HepG2 (cell line): Measurements from ENCODE around the gene FCMR. TPM values are rescaled to one million over a fixed set of nuclear protein-coding genes. Genes with fewer than 3 reads are reported as not detected.

Source experiments
- ATAC-seq: fragments of 200-7000 bp; cut with Tn5 transposase; 3 replicates; pipeline ENCODE4 v1.9.1; 2020; ENCODE audit warnings: mild to moderate bottlenecking, moderate library complexity
- BruUV-seq: library from RNA; stranded (reverse); fragments of 400-500 nt; replicated peaks from 2 replicates; lab custom pipeline; 2021; lab: Mats Ljungman, UMichigan
- CTCF ChIA-PET: fragments of 300-600 bp; formaldehyde crosslinking; extraction: SDS; loops from one replicate; lab custom pipeline; 2021; ENCODE audit warnings: low total read pairs, inconsistent platforms, low intra/inter-chr PET ratio; lab: Yijun Ruan, JAX
- POLR2A ChIA-PET: fragments of 350-600 bp; sonication (Branson Sonifier 250); formaldehyde crosslinking; loops from one replicate; lab custom pipeline; 2020; ENCODE audit warnings: antibody characterized with exemption, inconsistent platforms; lab: Yijun Ruan, JAX
- DNase-seq: peaks from one replicate; pipeline ENCODE4 v3.0.0-alpha.2; 2015; ENCODE audit warnings: low spot score
- FAIRE-seq: peaks from 3 replicates; lab custom pipeline; 2011; peaks lifted over from hg19 to GRCh38; lab: Jason Lieb, UNC
- H2AFZ ChIP-seq: one replicate; pipeline ENCODE4 v1.6.1; 2011; ENCODE audit warnings: low read length, inconsistent platforms
- H3K27ac ChIP-seq: fragments of 300-600 bp; 3 replicates; pipeline ENCODE4 v1.8.0; 2011; ENCODE audit warnings: mixed run types, mild to moderate bottlenecking, mixed read lengths, low read length, inconsistent platforms; ENCODE audit not compliant: insufficient read depth; ENCODE audit errors: extremely low read length
- H3K27me3 ChIP-seq, 2 experiments: fragments of 200-600 bp in 1 of 2; 2 replicates in 1 of 2; 3 replicates in 1 of 2; pipeline versions ENCODE4 v1.6.0 to v1.8.0; 2011; ENCODE audit warnings: low read length in 2 of 2, mild to moderate bottlenecking in 2 of 2, moderate library complexity in 2 of 2, inconsistent platforms in 1 of 2; ENCODE audit not compliant: insufficient read depth in 2 of 2, control insufficient read depth in 1 of 2
- H3K36me3 ChIP-seq, 2 experiments: fragments of 200-600 bp in 1 of 2; replicated peaks in 1 of 2; 2 replicates in 1 of 2; 3 replicates in 1 of 2; pipeline versions ENCODE4 v1.5.1 to v1.8.0; 2011; ENCODE audit warnings: low read length in 2 of 2, inconsistent platforms in 1 of 2; ENCODE audit not compliant: insufficient read depth in 2 of 2, control insufficient read depth in 1 of 2
- H3K4me1 ChIP-seq: 2 replicates; pipeline ENCODE4 v1.5.1; 2012; ENCODE audit warnings: low read length, inconsistent platforms; ENCODE audit not compliant: insufficient read depth
- H3K4me2 ChIP-seq: 2 replicates; pipeline ENCODE4 v1.6.0; 2011; ENCODE audit warnings: low read depth, low read length, inconsistent platforms
- H3K4me3 ChIP-seq, 3 experiments: fragments of 200-600 bp in 1 of 3; sonication (generic), shearing (Covaris generic) in 1 of 3; replicated peaks in 1 of 3; 2 replicates each; pipeline ENCODE4 v1.5.1; 2011 to 2016; ENCODE audit warnings: low read length in 3 of 3, inconsistent platforms in 2 of 3, low read depth in 2 of 3, mild to moderate bottlenecking in 2 of 3, control low read depth in 1 of 3, mixed read lengths in 1 of 3; ENCODE audit not compliant: insufficient read depth in 1 of 3
- H3K79me2 ChIP-seq: one replicate; pipeline ENCODE4 v1.6.1; 2011; ENCODE audit warnings: low read length, inconsistent platforms; ENCODE audit not compliant: insufficient read depth
- H3K9ac ChIP-seq: 2 replicates; pipeline ENCODE4 v1.6.0; 2011; ENCODE audit warnings: mild to moderate bottlenecking, low read depth, low read length, inconsistent platforms; ENCODE audit not compliant: insufficient read depth
- H3K9me3 ChIP-seq: 2 replicates; pipeline ENCODE4 v1.5.1; 2012; ENCODE audit warnings: mild to moderate bottlenecking, low read length
- H4K20me1 ChIP-seq: 2 replicates; pipeline ENCODE4 v1.6.0; 2011; ENCODE audit warnings: inconsistent platforms, mild to moderate bottlenecking, low read length, moderate library complexity; ENCODE audit not compliant: insufficient read depth
- ATF2 ChIP-seq: sonication (generic); formaldehyde crosslinking; IDR thresholded peaks from 2 replicates; pipeline ENCODE4 v1.4.0; 2020; ENCODE audit warnings: missing genetic modification reagents
- MAX ChIP-seq: IDR thresholded peaks from 2 replicates; pipeline ENCODE4 v1.6.1; 2012; ENCODE audit warnings: inconsistent platforms
- SIN3B ChIP-seq: fragments of 150-350 bp; IDR thresholded peaks from 2 replicates; pipeline ENCODE4 v1.6.1; 2014; ENCODE audit warnings: low read length
- TOE1 ChIP-seq: sonication (generic); formaldehyde crosslinking; IDR thresholded peaks from 2 replicates; pipeline ENCODE4 v1.4.0; 2020; ENCODE audit warnings: mild to moderate bottlenecking, missing genetic modification reagents
- TP53 ChIP-seq: sonication (generic); formaldehyde crosslinking; conservative IDR thresholded peaks from 2 replicates; pipeline ENCODE4 v1.4.0; 2020; ENCODE audit warnings: missing genetic modification reagents
- XRCC5 ChIP-seq: fragments of 200-400 bp; formaldehyde crosslinking; optimal IDR thresholded peaks from 2 replicates; pipeline ENCODE3; 2017; ENCODE audit warnings: mild to moderate bottlenecking, low read length
- YEATS2 ChIP-seq: sonication (generic); formaldehyde crosslinking; IDR thresholded peaks from 2 replicates; pipeline ENCODE4 v1.4.0; 2020; ENCODE audit warnings: missing genetic modification reagents, borderline replicate concordance
- ZNF18 ChIP-seq: sonication (generic); formaldehyde crosslinking; IDR thresholded peaks from 2 replicates; pipeline ENCODE4 v1.8.0; 2022; ENCODE audit warnings: mild to moderate bottlenecking, missing genetic modification reagents; ENCODE audit not compliant: insufficient replicate concordance
- ZNF614 ChIP-seq: IDR thresholded peaks from 2 replicates; pipeline ENCODE4 v1.6.1; 2018; ENCODE audit warnings: missing biosample characterization, missing genetic modification reagents, inconsistent platforms, borderline replicate concordance
- ZNF644 ChIP-seq: IDR thresholded peaks from 2 replicates; pipeline ENCODE4 v1.6.1; 2016; ENCODE audit warnings: low read depth
- ZUFSP ChIP-seq: sonication (generic); formaldehyde crosslinking; IDR thresholded peaks from 2 replicates; pipeline ENCODE4 v1.9.0; 2021; ENCODE audit warnings: missing genetic modification reagents, mild to moderate bottlenecking, borderline replicate concordance
- WGBS: methylation state at CpG from one replicate; pipeline ENCODE4 v1.1.6; 2017; ENCODE audit warnings: low lambda C conversion rate; 5-methylcytosine and 5-hydroxymethylcytosine counted together
- in situ Hi-C: cut with HindIII; loops from 2 replicates; pipeline ENCODE4 v1.10.0; 2017; ENCODE audit warnings: low pct_unique_long_range_greater_than_20kb; ENCODE audit not compliant: extremely low pct_ligation_motif_present
- intact Hi-C: fragments of 100-400 bp; cut with micrococcal nuclease; formaldehyde crosslinking; loops from one replicate; pipeline ENCODE4 v1.10.0; 2022; ENCODE audit not compliant: unreplicated experiment
- polyA plus RNA-seq, 8 experiments: library from polyadenylated mRNA; depleted of rRNA in 3 of 8; stranded (reverse) in 7 of 8; unstranded in 1 of 8; fragments of >200 nt; fragmentation: Illumina TruSeq in 4 of 8; extraction: Trizol in 4 of 8; gene quantifications; 2 replicates each; pipeline versions ENCODE4 v1.2.1 to v1.2.3, GENCODE V29; 2011 to 2016; ENCODE audit warnings: low read depth in 4 of 8, missing spikeins in 1 of 8, mixed read lengths in 1 of 8; ENCODE audit not compliant: insufficient read depth in 1 of 8
- total RNA-seq, 5 experiments: library from RNA; depleted of rRNA; stranded (reverse); fragments of >200 nt; fragmentation: Illumina TruSeq; extraction: Trizol; gene quantifications; 2 replicates each; pipeline ENCODE4 v1.2.3, GENCODE V29; 2016; ENCODE audit warnings: low read depth in 1 of 5
- TF ChIP-seq, protein P1 (sequence below): sonication (generic); formaldehyde crosslinking; IDR thresholded peaks from 2 replicates; pipeline ENCODE4 v1.4.0; 2020; ENCODE audit warnings: missing genetic modification reagents
- TF ChIP-seq, protein P2 (sequence below): sonication (generic); formaldehyde crosslinking; IDR thresholded peaks from 2 replicates; pipeline ENCODE4 v1.5.0; 2020; ENCODE audit warnings: mild to moderate bottlenecking, low read depth, missing genetic modification reagents, borderline replicate concordance
- TF ChIP-seq, protein P3 (sequence below): sonication (generic); formaldehyde crosslinking; IDR thresholded peaks from 2 replicates; pipeline ENCODE4 v1.4.0; 2020; ENCODE audit warnings: missing genetic modification reagents

Gene FCMR
- total and polyA plus RNA-seq, 2 of the 13 experiments (the other 11 are each of a cell fraction or from before 2014, with no cell fraction given), result not detected

GRCh38 chr1:206908038-206908437, 13.7 kb downstream of the FCMR start (continued):
- TF ChIP-seq ZUFSP (CRISPR knock-in tag) (no peak), ZNF18 (CRISPR knock-in tag) (no peak), TOE1 (CRISPR knock-in tag) (no peak), MAX (no peak), SIN3B (no peak)
- TF ChIP-seq, protein P1, sequence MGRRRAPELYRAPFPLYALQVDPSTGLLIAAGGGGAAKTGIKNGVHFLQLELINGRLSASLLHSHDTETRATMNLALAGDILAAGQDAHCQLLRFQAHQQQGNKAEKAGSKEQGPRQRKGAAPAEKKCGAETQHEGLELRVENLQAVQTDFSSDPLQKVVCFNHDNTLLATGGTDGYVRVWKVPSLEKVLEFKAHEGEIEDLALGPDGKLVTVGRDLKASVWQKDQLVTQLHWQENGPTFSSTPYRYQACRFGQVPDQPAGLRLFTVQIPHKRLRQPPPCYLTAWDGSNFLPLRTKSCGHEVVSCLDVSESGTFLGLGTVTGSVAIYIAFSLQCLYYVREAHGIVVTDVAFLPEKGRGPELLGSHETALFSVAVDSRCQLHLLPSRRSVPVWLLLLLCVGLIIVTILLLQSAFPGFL (CRISPR knock-in tag), result no peak

DNA sequence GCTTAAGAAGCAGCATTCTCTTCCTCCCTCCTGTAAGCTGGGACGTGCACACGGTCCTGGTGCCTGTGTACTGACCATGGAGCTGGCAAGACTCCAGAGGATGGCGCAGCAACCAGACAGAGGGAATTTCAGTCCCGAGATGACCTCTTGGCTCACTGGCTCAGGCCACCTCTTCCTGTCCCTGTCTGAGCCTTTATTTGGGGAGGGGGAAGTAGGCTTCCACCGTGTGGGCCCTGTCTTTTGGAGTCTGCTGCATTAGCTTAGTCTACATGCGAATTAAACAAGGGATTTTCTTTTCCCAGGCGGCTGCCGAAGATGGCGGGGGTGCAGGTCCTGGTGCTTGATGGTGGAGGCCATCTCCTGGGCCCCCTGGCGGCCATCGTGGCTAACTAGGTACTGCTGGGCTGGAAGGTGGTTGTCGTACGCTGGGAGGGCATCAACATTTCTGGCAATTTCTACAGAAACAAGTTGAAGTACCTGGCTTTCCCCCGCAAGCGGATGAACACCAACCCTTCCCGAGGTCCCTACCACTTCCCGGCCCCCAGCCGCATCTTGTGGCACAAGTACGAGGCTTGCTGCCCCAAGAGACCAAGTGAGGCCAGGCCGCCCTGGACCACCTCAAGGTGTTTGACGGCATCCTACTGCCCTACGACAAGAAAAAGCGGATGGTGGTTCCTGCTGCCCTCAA, 14.3 kb downstream of the FCMR start:
- Histone ChIP-seq H3K9me3 (no peaks in the 10 kb centered on the region), H3K27me3 (peaks cover 4 to 32% of the 10 kb centered on the region in 2 experiments; a peak in 4 of 5 replicates), H3K4me3 (no peak overlapping the region), H3K9ac (no peak overlapping the region), H3K79me2 (no peaks in the 10 kb centered on the region), H4K20me1 (no peaks in the 10 kb centered on the region), H3K27ac (no peak overlapping the region), H2AFZ (no peak overlapping the region), H3K4me1 (no peaks in the 10 kb centered on the region), H3K4me2 (no peak overlapping the region; the same call in 1 of the 2 replicates), H3K36me3 (no peaks in the 10 kb centered on the region)
- intact Hi-C loops (no loop called here), in situ Hi-C loops (loop anchor here (25.0 kb wide), 1 partner anchor 270 kb away; the partner anchor contains the start of gene DYRK3)
- POLR2A ChIA-PET, result no interaction called here
- no TSS peak for BruUV-seq
- 45% methylated on average over 10 of the region's 23 CpGs for WGBS
- CTCF ChIA-PET, result no interaction called here
- DNase-seq, result peak; percentile 9
- no peak for FAIRE-seq
- peak; percentile 70 for ATAC-seq
- no peak for TF ChIP-seq TP53 (CRISPR knock-in tag)
- TF ChIP-seq, protein P2, sequence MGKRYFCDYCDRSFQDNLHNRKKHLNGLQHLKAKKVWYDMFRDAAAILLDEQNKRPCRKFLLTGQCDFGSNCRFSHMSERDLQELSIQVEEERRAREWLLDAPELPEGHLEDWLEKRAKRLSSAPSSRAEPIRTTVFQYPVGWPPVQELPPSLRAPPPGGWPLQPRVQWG (CRISPR knock-in tag), result no peak
- no peak for TF ChIP-seq ATF2
- no peak for TF ChIP-seq ZNF614 (CRISPR knock-in tag)
- peak; percentile 60 for TF ChIP-seq XRCC5
- TF ChIP-seq YEATS2 (CRISPR knock-in tag), result no peak
- peak; percentile 68; the same call in 1 of the 2 replicates for TF ChIP-seq ZNF644 (CRISPR knock-in tag)
- TF ChIP-seq, protein P3, sequence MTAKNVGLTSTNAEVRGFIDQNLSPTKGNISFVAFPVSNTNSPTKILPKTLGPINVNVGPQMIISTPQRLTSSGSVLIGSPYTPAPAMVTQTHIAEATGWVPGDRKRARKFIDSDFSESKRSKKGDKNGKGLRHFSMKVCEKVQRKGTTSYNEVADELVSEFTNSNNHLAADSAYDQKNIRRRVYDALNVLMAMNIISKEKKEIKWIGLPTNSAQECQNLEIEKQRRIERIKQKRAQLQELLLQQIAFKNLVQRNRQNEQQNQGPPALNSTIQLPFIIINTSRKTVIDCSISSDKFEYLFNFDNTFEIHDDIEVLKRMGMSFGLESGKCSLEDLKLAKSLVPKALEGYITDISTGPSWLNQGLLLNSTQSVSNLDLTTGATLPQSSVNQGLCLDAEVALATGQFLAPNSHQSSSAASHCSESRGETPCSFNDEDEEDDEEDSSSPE, result no peak
